ENCODE measurements around the gene STX19. TPM values are rescaled to one million over a fixed set of nuclear protein-coding genes. Genes with fewer than 3 reads are reported as not detected.

The STX19 gene
- total and polyA plus RNA-seq, 2 donors (not counting 1 experiment from before 2014, with no cell fraction given), result not detected

GRCh38 chr3:93988764-93989163, 39.6 kb downstream of the STX19 start:
- TF ChIP-seq CTCF (conservative IDR thresholded peaks at IDR 0.05 in 1 of 2, IDR thresholded peaks at IDR 0.05 in 1 of 2; ENCODE audit: low read depth in 1 of 2, low read length in 2 of 2), result no peak
- TF ChIP-seq EZH2 (IDR thresholded peaks at IDR 0.05; ENCODE audit: low read length, missing control alignments), result no peak
- no peak overlapping the region for H3K4me2 ChIP-seq (ENCODE audit: extremely low read depth, insufficient read depth, low read length)
- H3K79me2 ChIP-seq (ENCODE audit: control insufficient read depth, insufficient read depth, low read length), result no peaks in the 10 kb centered on the region
- H3K9ac ChIP-seq (ENCODE audit: insufficient read depth, low read length), result no peak overlapping the region
- no peaks in the 10 kb centered on the region for H3K27me3 ChIP-seq (ENCODE audit: control insufficient read depth, insufficient read depth, low read length)
- H3K9me3 ChIP-seq (ENCODE audit: control insufficient read depth, insufficient read depth, low read depth, low read length), result no peaks in the 10 kb centered on the region
- no peaks in the 10 kb centered on the region for H3K36me3 ChIP-seq (ENCODE audit: control insufficient read depth, insufficient read depth, low read length)
- no peaks in the 10 kb centered on the region for H4K20me1 ChIP-seq (ENCODE audit: control insufficient read depth, extremely low read depth, insufficient read depth, low read length)
- H3K4me1 ChIP-seq (ENCODE audit: control insufficient read depth, extremely low read depth, insufficient read depth, low read length), result no peaks in the 10 kb centered on the region
- no peak overlapping the region for H3K27ac ChIP-seq (ENCODE audit: insufficient read depth, low read length)
- H2AFZ ChIP-seq (ENCODE audit: low read length), result no peak overlapping the region
- H3K4me3 ChIP-seq (replicated peaks in 1 of 4; ENCODE audit: control extremely low read depth in 1 of 4, insufficient read depth in 1 of 4, low read depth in 3 of 4, low read length in 4 of 4), result no peak overlapping the region
- DNase-seq (ENCODE audit: low read depth in 2 of 2), result no peak

DNA sequence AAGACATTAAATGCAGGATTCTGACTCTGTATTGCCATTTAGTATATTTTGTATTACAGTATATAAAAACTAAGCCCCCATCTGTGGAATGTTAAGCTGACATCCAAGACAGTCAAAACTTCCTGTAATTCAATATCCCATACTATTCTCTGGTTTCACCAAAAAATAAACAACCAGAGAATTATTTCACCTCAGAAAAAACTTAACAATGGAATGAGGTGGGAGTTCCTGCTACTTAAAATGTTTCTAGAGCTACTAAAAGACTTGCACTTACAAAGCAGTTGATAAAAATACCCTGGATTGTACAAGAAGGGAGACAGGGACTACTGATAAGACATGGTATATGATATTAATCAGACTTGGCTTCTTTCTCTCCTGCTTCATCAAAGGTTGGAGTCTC, 40.1 kb downstream of the STX19 start:
- Histone ChIP-seq H3K4me3 (replicated peaks in 1 of 4; ENCODE audit: control extremely low read depth in 1 of 4, insufficient read depth in 1 of 4, low read depth in 3 of 4, low read length in 4 of 4) (no peak overlapping the region), H3K79me2 (ENCODE audit: control insufficient read depth, insufficient read depth, low read length) (no peaks in the 10 kb centered on the region), H3K4me1 (ENCODE audit: control insufficient read depth, extremely low read depth, insufficient read depth, low read length) (no peaks in the 10 kb centered on the region), H3K27ac (ENCODE audit: insufficient read depth, low read length) (no peak overlapping the region), H3K36me3 (ENCODE audit: control insufficient read depth, insufficient read depth, low read length) (no peaks in the 10 kb centered on the region), H3K27me3 (ENCODE audit: control insufficient read depth, insufficient read depth, low read length) (no peaks in the 10 kb centered on the region), H3K4me2 (ENCODE audit: extremely low read depth, insufficient read depth, low read length) (no peak overlapping the region), H2AFZ (ENCODE audit: low read length) (no peak overlapping the region), H4K20me1 (ENCODE audit: control insufficient read depth, extremely low read depth, insufficient read depth, low read length) (no peaks in the 10 kb centered on the region), H3K9me3 (ENCODE audit: control insufficient read depth, insufficient read depth, low read depth, low read length) (no peaks in the 10 kb centered on the region), H3K9ac (ENCODE audit: insufficient read depth, low read length) (no peak overlapping the region)
- no peak for TF ChIP-seq EZH2 (IDR thresholded peaks at IDR 0.05; ENCODE audit: low read length, missing control alignments)
- no peak for TF ChIP-seq CTCF (conservative IDR thresholded peaks at IDR 0.05 in 1 of 2, IDR thresholded peaks at IDR 0.05 in 1 of 2; ENCODE audit: low read depth in 1 of 2, low read length in 2 of 2)
- peak; percentile 11 to 65 for DNase-seq (ENCODE audit: low read depth in 2 of 2)

- Histone ChIP-seq H3K4me1 (ENCODE audit: control insufficient read depth, extremely low read depth, insufficient read depth, low read length) (no peaks in the 10 kb centered on the region), H3K27me3 (ENCODE audit: control insufficient read depth, insufficient read depth, low read length) (no peaks in the 10 kb centered on the region), H3K4me3 (replicated peaks in 1 of 4; ENCODE audit: control extremely low read depth in 1 of 4, insufficient read depth in 1 of 4, low read depth in 3 of 4, low read length in 4 of 4) (no peak overlapping the region), H3K36me3 (ENCODE audit: control insufficient read depth, insufficient read depth, low read length) (no peaks in the 10 kb centered on the region), H3K79me2 (ENCODE audit: control insufficient read depth, insufficient read depth, low read length) (peaks cover 13% of the 10 kb centered on the region), H3K27ac (ENCODE audit: insufficient read depth, low read length) (no peak overlapping the region), H3K9me3 (ENCODE audit: control insufficient read depth, insufficient read depth, low read depth, low read length) (no peaks in the 10 kb centered on the region), H2AFZ (ENCODE audit: low read length) (no peak overlapping the region), H3K4me2 (ENCODE audit: extremely low read depth, insufficient read depth, low read length) (no peak overlapping the region), H4K20me1 (ENCODE audit: control insufficient read depth, extremely low read depth, insufficient read depth, low read length) (no peaks in the 10 kb centered on the region), H3K9ac (ENCODE audit: insufficient read depth, low read length) (no peak overlapping the region)
- TF ChIP-seq EZH2 (IDR thresholded peaks at IDR 0.05; ENCODE audit: low read length, missing control alignments) (no peak), CTCF (conservative IDR thresholded peaks at IDR 0.05 in 1 of 2, IDR thresholded peaks at IDR 0.05 in 1 of 2; ENCODE audit: low read depth in 1 of 2, low read length in 2 of 2) (no peak)
- DNase-seq (ENCODE audit: low read depth in 2 of 2), result no peak
Measured at GRCh38 chr3:93984618-93985017, 43.8 kb downstream of the STX19 start.

All from fibroblast of lung (primary cell).